ENCODE measurements around the gene MEIOC. TPM values are rescaled to one million over a fixed set of nuclear protein-coding genes. Genes with fewer than 3 reads are reported as not detected.

Gene MEIOC
- total and polyA plus RNA-seq, 2 of the 8 experiments (the other 6 are each of a cell fraction or from before 2014, with no cell fraction given) = 4.2 to 4.8 TPM

- H2BK5ac ChIP-seq (ENCODE audit: low read depth, low read length) = peak overlapping the region; percentile 63; the same call in 1 of the 2 replicates
- H3K23ac ChIP-seq (ENCODE audit: insufficient read length) = no peak overlapping the region
- 12% methylated on average over 13 of the region's 13 CpGs; no CpG with 5 or more reads in 1 of the 2 experiments for WGBS, 2 experiments (ENCODE audit: extremely low coverage in 1 of 2, insufficient coverage in 1 of 2, insufficient read length in 1 of 2, insufficient replicate concordance in 2 of 2, low coverage in 1 of 2, low lambda C conversion rate in 2 of 2, missing lambda C conversion rate in 1 of 2)
- peaks cover 0 to 21% of the 10 kb centered on the region in 2 experiments; a peak in 2 of 4 replicates for H3K79me2 ChIP-seq (ENCODE audit: control insufficient read depth in 1 of 2, insufficient read depth in 2 of 2, low read length in 2 of 2)
- peak overlapping the region; percentile 36 for H3K56ac ChIP-seq (replicated peaks; ENCODE audit: insufficient read length, low read depth, low read length)
- H3K18ac ChIP-seq (ENCODE audit: extremely low read depth, low read length) = no peak overlapping the region
- H3K4me3 ChIP-seq (ENCODE audit: extremely low read depth in 1 of 4, insufficient read depth in 2 of 4, low read depth in 3 of 4, low read length in 4 of 4) = peak overlapping the region; percentile 97 to 100 (median 98)
- no peak overlapping the region for H2AK5ac ChIP-seq (ENCODE audit: low read depth, low read length)
- H3K79me1 ChIP-seq (ENCODE audit: low read depth, low read length) = no peaks in the 10 kb centered on the region
- ChIA-PET POLR2A (ENCODE audit: partially characterized antibody) (interaction anchor here (0.6 to 2.0 kb wide), 15 partner anchors 11 to 185 kb away, joined by 3 to 11 read pairs (median 3); partner anchors contain the start of genes GPATCH8 and MEIOC), CTCF (ENCODE audit: partially characterized antibody) (interaction anchor here (0.6 to 2.7 kb wide), 5 partner anchors 13 to 282 kb away, joined by 3 to 13 read pairs (median 4); no protein-coding TSS in a partner anchor)
- H4K8ac ChIP-seq (ENCODE audit: extremely low read depth, insufficient read depth, low read length) = peak overlapping the region; percentile 98; the same call in 1 of the 2 replicates
- FAIRE-seq (no peak), DNase-seq (ENCODE audit: low read depth in 1 of 2, low spot score in 2 of 2) (no peak)
- H3K14ac ChIP-seq (ENCODE audit: insufficient read length) = no peak overlapping the region
- H4K20me1 ChIP-seq (replicated peaks in 1 of 2; ENCODE audit: control insufficient read depth in 1 of 2, insufficient read depth in 2 of 2, low read length in 2 of 2) = no peaks in the 10 kb centered on the region
- H2BK20ac ChIP-seq (ENCODE audit: low read length) = no peak overlapping the region
- H3K36me3 ChIP-seq (ENCODE audit: control insufficient read depth in 2 of 4, insufficient read depth in 4 of 4, low read length in 3 of 4) = no peaks in the 10 kb centered on the region; a peak in 2 of 8 replicates
- peaks cover 8% of the 10 kb centered on the region for H3K23me2 ChIP-seq (ENCODE audit: low read depth, low read length)
- peak overlapping the region; percentile 92 for H3K27ac ChIP-seq (ENCODE audit: low read depth, low read length)
- H3K4me2 ChIP-seq (ENCODE audit: insufficient read depth in 1 of 2, low read depth in 2 of 2, low read length in 2 of 2) = peak overlapping the region; percentile 84 to 95
- H2BK12ac ChIP-seq (ENCODE audit: low read depth, low read length) = no peak overlapping the region; the same call in 1 of the 2 replicates
- no peaks in the 10 kb centered on the region for H3K9me3 ChIP-seq (ENCODE audit: insufficient read depth in 2 of 2, low read depth in 1 of 2, low read length in 1 of 2)
- peak overlapping the region; percentile 45 for H4K91ac ChIP-seq (replicated peaks; ENCODE audit: insufficient read length, low read length)
- H3K4ac ChIP-seq (replicated peaks; ENCODE audit: insufficient read length, low read depth, low read length) = peak overlapping the region; percentile 94
- peak overlapping the region; percentile 74 to 98 (median 92) for H3K9ac ChIP-seq (replicated peaks in 1 of 4; ENCODE audit: extremely low read depth in 1 of 4, low read depth in 3 of 4, low read length in 3 of 4)
- no peak overlapping the region for H2BK15ac ChIP-seq (ENCODE audit: low read length)
- peak overlapping the region; percentile 31 for H4K5ac ChIP-seq (ENCODE audit: insufficient read length, low read depth, low read length)
- H2AFZ ChIP-seq (ENCODE audit: low read length) = peak overlapping the region; percentile 95
- H3K27me3 ChIP-seq (replicated peaks in 1 of 4; ENCODE audit: control insufficient read depth in 3 of 4, extremely low read depth in 1 of 4, insufficient read depth in 3 of 4, low read length in 3 of 4) = no peaks in the 10 kb centered on the region
- H3K4me1 ChIP-seq (replicated peaks in 1 of 4; ENCODE audit: control insufficient read depth in 3 of 4, insufficient read depth in 4 of 4, low read length in 3 of 4) = no peaks in the 10 kb centered on the region; a peak in 1 of 7 replicates
- H2BK120ac ChIP-seq (replicated peaks; ENCODE audit: low read depth, low read length) = no peak overlapping the region
- TF ChIP-seq MAFK (IDR thresholded peaks at IDR 0.05; ENCODE audit: low read depth, low read length) (no peak), NRF1 (IDR thresholded peaks at IDR 0.05; ENCODE audit: low read depth, low read length) (no peak), SAP30 (IDR thresholded peaks at IDR 0.05; ENCODE audit: insufficient read depth, insufficient replicate concordance, low read length) (no peak), TEAD4 (IDR thresholded peaks at IDR 0.05; ENCODE audit: low read depth, low read length) (no peak), POU5F1 (IDR thresholded peaks at IDR 0.05; ENCODE audit: low read depth, low read length) (no peak), CTBP2 (IDR thresholded peaks at IDR 0.05; ENCODE audit: borderline replicate concordance, insufficient read depth, insufficient read length, low read length) (no peak)
- TF ChIP-seq, protein P1, sequence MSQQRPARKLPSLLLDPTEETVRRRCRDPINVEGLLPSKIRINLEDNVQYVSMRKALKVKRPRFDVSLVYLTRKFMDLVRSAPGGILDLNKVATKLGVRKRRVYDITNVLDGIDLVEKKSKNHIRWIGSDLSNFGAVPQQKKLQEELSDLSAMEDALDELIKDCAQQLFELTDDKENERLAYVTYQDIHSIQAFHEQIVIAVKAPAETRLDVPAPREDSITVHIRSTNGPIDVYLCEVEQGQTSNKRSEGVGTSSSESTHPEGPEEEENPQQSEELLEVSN (IDR thresholded peaks at IDR 0.05) = no peak
These were observed 32.6 kb downstream of the MEIOC start for GRCh38 chr17:44688675-44689476.

Data from H1 (cell line).